HG03432 (cell line): ENCODE measurements around the gene GNLY.
A peak's percentile ranks its signal among the peaks of the same experiment; 100 is the strongest.
"Not testable (repeated sequence)": the region's sequence is repeated elsewhere in the genome, so short reads cannot be mapped to it uniquely, and the experiment has no call there.

Source experiments
- ATAC-seq: cut with Tn5 transposase; IDR thresholded peaks from one replicate; pipeline ENCODE4 v1.9.1; 2021; ENCODE audit warnings: mild to moderate bottlenecking, moderate library complexity; ENCODE audit not compliant: unreplicated experiment

GNLY gene

GRCh38 chr2:85694052-85695025 is at the start of gene GNLY:
TSS of gene GNLY (plus strand) at chr2:85694358. CDS start at chr2:85694419, 61 bp downstream.
- no peak for ATAC-seq

GRCh38 chr2:85644909-85645308 is 49.2 kb upstream of the GNLY start:
- no peak for ATAC-seq

- no peak for ATAC-seq
Observed at GRCh38 chr2:85646166-85646565, 48.0 kb upstream of the GNLY start.

GRCh38 chr2:85647823-85648526 is 46.2 kb upstream of the GNLY start:
- peak; percentile 85 for ATAC-seq

- no peak for ATAC-seq
Observed at GRCh38 chr2:85648619-85649018, 45.5 kb upstream of the GNLY start.

GRCh38 chr2:85649201-85650190 is 44.7 kb upstream of the GNLY start:
- ATAC-seq, result no peak

GRCh38 chr2:85650456-85650855 is 43.7 kb upstream of the GNLY start:
- no peak for ATAC-seq

- ATAC-seq, result no peak
Observed at GRCh38 chr2:85651097-85651496, 43.1 kb upstream of the GNLY start.

- ATAC-seq, result no peak
Observed at GRCh38 chr2:85652056-85652455, 42.1 kb upstream of the GNLY start.

GRCh38 chr2:85653996-85654395 is 40.2 kb upstream of the GNLY start:
- no peak for ATAC-seq

- ATAC-seq, result no peak
Observed at GRCh38 chr2:85655961-85656417, 38.2 kb upstream of the GNLY start.

GRCh38 chr2:85656468-85656867 is 37.7 kb upstream of the GNLY start:
- ATAC-seq, result no peak

GRCh38 chr2:85657399-85657798 is 36.8 kb upstream of the GNLY start:
- ATAC-seq, result not testable (repeated sequence)

GRCh38 chr2:85659324-85659981 is 34.7 kb upstream of the GNLY start:
- ATAC-seq, result no peak

- ATAC-seq, result not testable (repeated sequence)
Observed at GRCh38 chr2:85660301-85660700, 33.9 kb upstream of the GNLY start.

- ATAC-seq, result no peak
Observed at GRCh38 chr2:85660725-85661124, 33.4 kb upstream of the GNLY start.

GRCh38 chr2:85661139-85661858 is 32.9 kb upstream of the GNLY start:
- no peak for ATAC-seq

GRCh38 chr2:85662899-85663593 is 31.1 kb upstream of the GNLY start:
- ATAC-seq, result no peak
